Skin epidermis (tissue), 12 donors: ENCODE measurements around the gene DPY19L2.
A peak's percentile ranks its signal among the peaks of the same experiment; 100 is the strongest.
"Not testable (repeated sequence)": the region's sequence is repeated elsewhere in the genome, so short reads cannot be mapped to it uniquely, and the experiment has no call there.

Experiments
- H3K27ac ChIP-seq, 21 experiments: fragments of 200-600 bp; sonication (generic) in 11 of 21; one replicate each; pipeline ENCODE4 v1.5.0; 2020; ENCODE audit warnings: mild to moderate bottlenecking in 3 of 21, inconsistent platforms in 2 of 21, moderate library complexity in 2 of 21
- H3K4me3 ChIP-seq, 7 experiments: fragments of 200-600 bp; sonication (generic) in 2 of 7; one replicate each; pipeline ENCODE4 v1.5.0; 2020; ENCODE audit warnings: inconsistent platforms in 2 of 7, mild to moderate bottlenecking in 2 of 7, moderate library complexity in 1 of 7

Gene DPY19L2

GRCh38 chr12:63668800-63669365, 590 bp upstream of the DPY19L2 start:
- Histone ChIP-seq H3K27ac (peak overlapping the region in 5 of 21 experiments; percentile 18 to 79 (median 59)), H3K4me3 (peak overlapping the region; percentile 38 to 54 (median 45))

GRCh38 chr12:63663005-63663404, 5.3 kb downstream of the DPY19L2 start:
- H3K27ac ChIP-seq, H3K4me3 ChIP-seq: not testable (repeated sequence)

GRCh38 chr12:63658501-63658900, 9.8 kb downstream of the DPY19L2 start:
- H3K4me3 ChIP-seq, H3K27ac ChIP-seq: not testable (repeated sequence)

GRCh38 chr12:63656407-63656806, 11.9 kb downstream of the DPY19L2 start:
- H3K27ac ChIP-seq, H3K4me3 ChIP-seq: not testable (repeated sequence)

- not testable (repeated sequence) for H3K27ac ChIP-seq, H3K4me3 ChIP-seq
These were observed 12.6 kb downstream of the DPY19L2 start for GRCh38 chr12:63655543-63656257.

GRCh38 chr12:63654481-63654880, 13.8 kb downstream of the DPY19L2 start:
- H3K4me3 ChIP-seq, H3K27ac ChIP-seq: not testable (repeated sequence)

GRCh38 chr12:63649517-63649916, 18.8 kb downstream of the DPY19L2 start:
- not testable (repeated sequence) for H3K4me3 ChIP-seq, H3K27ac ChIP-seq

- not testable (repeated sequence) for H3K27ac ChIP-seq, H3K4me3 ChIP-seq
These were observed 24.7 kb downstream of the DPY19L2 start for GRCh38 chr12:63643381-63644140.

GRCh38 chr12:63624258-63624657, 44.0 kb downstream of the DPY19L2 start:
- not testable (repeated sequence) for H3K4me3 ChIP-seq, H3K27ac ChIP-seq

GRCh38 chr12:63615544-63615943, 52.7 kb downstream of the DPY19L2 start:
- H3K27ac ChIP-seq, H3K4me3 ChIP-seq: not testable (repeated sequence)

- H3K4me3 ChIP-seq, H3K27ac ChIP-seq: not testable (repeated sequence)
These were observed 57.0 kb downstream of the DPY19L2 start for GRCh38 chr12:63611285-63611684.

GRCh38 chr12:63609281-63609680, 59.0 kb downstream of the DPY19L2 start:
- H3K4me3 ChIP-seq = not testable (repeated sequence)

GRCh38 chr12:63604985-63605384, 63.3 kb downstream of the DPY19L2 start:
- H3K27ac ChIP-seq, H3K4me3 ChIP-seq: not testable (repeated sequence)

More at GRCh38 chr12:63609281-63609680, 59.0 kb downstream of the DPY19L2 start:
- not testable (repeated sequence) for H3K27ac ChIP-seq

GRCh38 chr12:63594828-63595227, 73.5 kb downstream of the DPY19L2 start:
- H3K27ac ChIP-seq, H3K4me3 ChIP-seq: not testable (repeated sequence)

GRCh38 chr12:63584426-63584825, 83.9 kb downstream of the DPY19L2 start:
- H3K4me3 ChIP-seq, H3K27ac ChIP-seq: not testable (repeated sequence)

GRCh38 chr12:63583289-63583688, 85.0 kb downstream of the DPY19L2 start:
- H3K4me3 ChIP-seq, H3K27ac ChIP-seq: not testable (repeated sequence)

- H3K4me3 ChIP-seq, H3K27ac ChIP-seq: not testable (repeated sequence)
These were observed 90.7 kb downstream of the DPY19L2 start for GRCh38 chr12:63577631-63578030.

- H3K4me3 ChIP-seq, H3K27ac ChIP-seq: not testable (repeated sequence)
These were observed 96.3 kb downstream of the DPY19L2 start for GRCh38 chr12:63572038-63572437.

- H3K27ac ChIP-seq, H3K4me3 ChIP-seq: not testable (repeated sequence)
These were observed 109.8 kb downstream of the DPY19L2 start for GRCh38 chr12:63558445-63558844.

GRCh38 chr12:63551397-63551796, 116.9 kb downstream of the DPY19L2 start:
- not testable (repeated sequence) for H3K4me3 ChIP-seq, H3K27ac ChIP-seq

- not testable (repeated sequence) for H3K27ac ChIP-seq, H3K4me3 ChIP-seq
These were observed 119.3 kb downstream of the DPY19L2 start for GRCh38 chr12:63549034-63549433.
